Skeletal muscle satellite cell (primary cell): Measurements from ENCODE around the gene FCGBP.
"Not testable (repeated sequence)": the region's sequence is repeated elsewhere in the genome, so short reads cannot be mapped to it uniquely, and the experiment has no call there.

Source experiments
- H3K27me3 ChIP-seq: 2 replicates; pipeline ENCODE4 v1.7.0; 2013; ENCODE audit warnings: low read length; ENCODE audit not compliant: control insufficient read depth, insufficient read depth
- H3K36me3 ChIP-seq: 2 replicates; pipeline ENCODE4 v1.7.0; 2013; ENCODE audit warnings: mild to moderate bottlenecking, control low read depth, low read length; ENCODE audit not compliant: insufficient read depth
- H3K4me1 ChIP-seq: 2 replicates; pipeline ENCODE4 v1.7.0; 2013; ENCODE audit warnings: low read length; ENCODE audit not compliant: control insufficient read depth, insufficient read depth
- H3K4me2 ChIP-seq: 2 replicates; pipeline ENCODE4 v1.7.0; 2013; ENCODE audit warnings: mild to moderate bottlenecking, low read length
- H3K4me3 ChIP-seq: 2 replicates; pipeline ENCODE4 v1.7.0; 2013; ENCODE audit warnings: low read length
- H3K9ac ChIP-seq: 2 replicates; pipeline ENCODE4 v1.7.0; 2013; ENCODE audit warnings: mild to moderate bottlenecking, low read depth, low read length, moderate library complexity
- H3K9me3 ChIP-seq: replicated peaks from 2 replicates; pipeline ENCODE4 v1.7.0; 2013; ENCODE audit warnings: mild to moderate bottlenecking, control low read depth, low read length

Gene FCGBP

DNA sequence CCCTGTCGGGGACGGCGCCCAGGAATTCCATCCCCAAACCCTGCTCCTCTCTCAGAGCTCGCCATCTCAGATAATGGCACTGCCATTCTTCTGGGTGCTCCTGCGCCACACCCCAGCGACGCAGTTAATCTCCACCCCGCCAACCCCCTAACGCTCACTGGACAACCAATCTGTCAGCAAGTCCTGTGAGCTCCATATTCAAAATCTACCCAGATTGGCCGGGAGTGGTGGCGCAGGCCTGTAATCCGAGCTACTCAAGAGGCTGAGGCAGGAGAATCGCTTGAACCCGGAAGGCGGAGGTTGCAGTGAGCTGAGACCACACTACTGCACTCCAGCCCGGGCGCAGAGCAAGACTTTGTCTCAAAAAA is 18.6 kb downstream of the FCGBP start:
- Histone ChIP-seq H3K9ac (no peak overlapping the region), H3K27me3 (no peaks in the 10 kb centered on the region), H3K4me1 (no peaks in the 10 kb centered on the region), H3K4me2 (no peak overlapping the region), H3K9me3 (no peaks in the 10 kb centered on the region), H3K36me3 (no peaks in the 10 kb centered on the region), H3K4me3 (no peak overlapping the region)

GRCh38 chr19:39915101-39915847 is 19.2 kb downstream of the FCGBP start:
- H3K4me3 ChIP-seq, result no peak overlapping the region
- H3K27me3 ChIP-seq, result no peaks in the 10 kb centered on the region
- H3K36me3 ChIP-seq, result no peaks in the 10 kb centered on the region
- no peak overlapping the region for H3K9ac ChIP-seq
- H3K4me1 ChIP-seq, result no peaks in the 10 kb centered on the region
- H3K9me3 ChIP-seq, result no peaks in the 10 kb centered on the region
- no peak overlapping the region for H3K4me2 ChIP-seq

DNA sequence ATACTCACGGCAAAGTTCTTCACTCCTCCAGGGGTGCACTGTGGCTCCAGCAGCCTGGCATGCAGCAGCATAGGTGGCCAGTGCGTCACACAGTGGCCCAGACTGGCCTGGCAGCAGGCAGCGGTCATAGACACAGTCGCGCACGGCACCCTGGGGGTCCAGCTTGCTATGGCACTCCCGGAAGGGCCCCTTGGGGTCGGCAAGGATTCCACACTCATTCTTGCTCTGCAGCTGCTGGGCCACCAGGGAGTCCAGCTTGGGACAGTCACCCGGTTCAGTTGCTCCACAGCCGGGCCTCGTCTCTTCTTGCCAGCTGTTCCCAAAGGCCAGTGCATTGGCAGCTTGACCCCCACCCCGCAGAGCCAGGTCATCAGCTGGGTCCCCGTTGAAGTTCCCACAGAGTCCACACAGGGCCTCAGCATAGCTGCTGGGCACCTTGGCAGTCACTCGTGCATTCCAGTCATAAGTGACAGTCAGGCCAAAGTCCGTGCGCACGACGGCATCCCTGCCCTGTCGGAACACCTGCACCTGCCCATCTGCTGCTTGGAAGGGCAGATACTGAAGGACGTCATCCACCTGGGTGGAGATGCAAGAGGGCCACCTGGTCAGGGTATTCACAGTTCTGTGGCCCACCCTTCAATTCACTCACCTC is 20.6 kb downstream of the FCGBP start:
- H3K27me3 ChIP-seq, result no peaks in the 10 kb centered on the region
- H3K4me2 ChIP-seq, result no peak overlapping the region
- H3K9me3 ChIP-seq, result no peaks in the 10 kb centered on the region
- no peaks in the 10 kb centered on the region for H3K36me3 ChIP-seq
- no peak overlapping the region for H3K9ac ChIP-seq
- H3K4me1 ChIP-seq, result no peaks in the 10 kb centered on the region
- H3K4me3 ChIP-seq, result no peak overlapping the region

DNA sequence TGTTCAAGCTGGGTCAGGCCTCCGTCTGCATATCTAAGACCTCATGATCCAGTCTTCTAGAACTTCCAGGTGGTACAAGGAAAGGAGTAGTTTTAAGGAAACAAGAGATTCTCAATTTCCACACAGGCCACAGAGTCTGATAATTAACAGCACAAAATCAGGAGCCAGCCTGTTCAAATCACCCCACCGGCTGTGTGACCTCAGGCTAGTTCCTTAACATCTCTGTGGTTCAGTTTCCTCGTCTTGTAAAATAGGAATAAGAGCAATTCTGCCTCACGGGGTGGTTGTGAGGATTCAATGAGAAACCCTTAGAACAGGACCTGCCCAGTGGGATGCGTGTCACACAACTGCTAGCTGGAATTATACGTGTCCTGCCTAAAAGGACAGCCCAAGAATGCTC is 25.6 kb downstream of the FCGBP start:
- no peak overlapping the region for H3K9ac ChIP-seq
- H3K36me3 ChIP-seq, result no peaks in the 10 kb centered on the region
- no peaks in the 10 kb centered on the region for H3K9me3 ChIP-seq
- no peak overlapping the region for H3K4me2 ChIP-seq
- no peaks in the 10 kb centered on the region for H3K27me3 ChIP-seq
- no peaks in the 10 kb centered on the region for H3K4me1 ChIP-seq
- no peak overlapping the region for H3K4me3 ChIP-seq

- H3K4me1 ChIP-seq, result no peaks in the 10 kb centered on the region
- no peaks in the 10 kb centered on the region for H3K36me3 ChIP-seq
- H3K4me2 ChIP-seq, result no peak overlapping the region
- no peak overlapping the region for H3K4me3 ChIP-seq
- no peak overlapping the region for H3K9ac ChIP-seq
- H3K27me3 ChIP-seq, result no peaks in the 10 kb centered on the region
- no peaks in the 10 kb centered on the region for H3K9me3 ChIP-seq
Measured at GRCh38 chr19:39906820-39907611, 27.4 kb downstream of the FCGBP start.

DNA sequence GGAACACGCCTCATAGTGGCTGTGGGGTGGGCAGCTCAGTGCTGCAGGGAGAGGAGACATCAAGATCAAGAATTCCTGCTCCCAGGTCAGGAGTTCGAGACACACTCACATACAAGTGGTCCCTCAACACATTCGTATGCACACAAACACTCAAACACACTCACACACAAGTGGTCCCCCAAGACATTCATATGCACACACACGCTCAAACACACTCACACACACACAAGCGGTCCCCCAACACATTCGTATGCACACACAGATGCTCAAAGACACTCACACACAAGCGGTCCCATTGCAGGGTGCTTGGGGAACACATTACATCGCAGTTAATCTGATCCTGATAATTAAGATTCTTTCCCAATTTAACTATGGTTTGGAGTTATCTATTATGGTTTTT is 28.2 kb downstream of the FCGBP start:
- Histone ChIP-seq H3K36me3 (no peaks in the 10 kb centered on the region), H3K4me1 (no peaks in the 10 kb centered on the region), H3K9ac (no peak overlapping the region), H3K27me3 (no peaks in the 10 kb centered on the region), H3K4me3 (no peak overlapping the region), H3K4me2 (no peak overlapping the region), H3K9me3 (no peaks in the 10 kb centered on the region)

DNA sequence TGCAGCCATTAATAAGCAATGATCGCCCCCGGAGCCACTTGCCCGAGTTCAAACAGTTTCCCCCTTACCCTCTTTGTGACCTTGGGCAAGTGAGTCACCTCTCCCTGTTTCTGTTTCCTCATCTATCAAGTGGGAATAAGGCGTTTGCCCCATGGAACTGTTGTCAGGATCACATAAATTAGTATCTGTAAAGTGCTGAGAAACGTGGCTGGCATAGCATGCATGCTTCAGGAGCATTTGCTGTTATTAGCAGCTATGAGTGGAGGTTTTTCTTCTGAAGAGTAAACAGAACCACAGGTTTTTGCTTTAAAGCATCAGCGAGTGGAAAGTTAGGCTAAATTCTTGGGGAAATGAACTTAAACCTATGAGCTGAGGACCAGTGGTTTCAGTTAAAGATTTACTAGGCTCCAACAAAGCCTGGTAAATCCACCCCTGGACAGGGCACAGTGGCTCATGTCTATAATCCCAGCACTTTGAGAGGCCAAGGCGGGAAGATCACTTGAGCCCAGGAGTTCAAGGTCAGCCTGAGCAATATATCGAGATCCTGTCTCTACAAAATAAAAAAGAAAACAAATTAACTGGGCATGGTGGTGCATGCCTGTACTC is 30.8 kb downstream of the FCGBP start:
- not testable (repeated sequence) for H3K4me2 ChIP-seq, H3K4me3 ChIP-seq, H3K36me3 ChIP-seq, H3K4me1 ChIP-seq, H3K27me3 ChIP-seq, H3K9me3 ChIP-seq, H3K9ac ChIP-seq

GRCh38 chr19:39902326-39902725 is 32.1 kb downstream of the FCGBP start:
- not testable (repeated sequence) for H3K27me3 ChIP-seq, H3K4me2 ChIP-seq, H3K36me3 ChIP-seq, H3K9ac ChIP-seq, H3K9me3 ChIP-seq, H3K4me1 ChIP-seq, H3K4me3 ChIP-seq

DNA sequence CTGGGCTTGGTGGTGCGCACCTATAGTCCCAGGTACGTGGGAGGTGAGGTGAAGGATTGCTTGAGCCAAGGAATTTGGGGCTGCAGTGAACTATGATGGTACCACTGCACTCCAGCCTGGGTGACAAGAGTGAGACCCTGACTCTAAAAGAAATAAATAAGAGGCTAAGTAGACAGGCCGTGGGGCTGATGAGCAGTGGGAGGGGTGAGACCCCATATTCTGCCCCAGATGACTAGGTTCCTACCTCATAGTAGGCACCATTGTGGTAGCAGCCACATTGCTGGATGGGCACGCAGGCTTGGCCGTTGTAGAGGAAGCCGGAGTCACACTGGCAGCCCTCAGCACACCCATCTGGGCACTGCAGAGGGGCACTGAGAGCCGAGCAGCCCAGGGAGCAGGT is 32.8 kb downstream of the FCGBP start:
- H3K27me3 ChIP-seq, H3K9ac ChIP-seq, H3K4me1 ChIP-seq: not testable (repeated sequence)

GRCh38 chr19:39898858-39899257 is 35.6 kb downstream of the FCGBP start:
- H3K9me3 ChIP-seq, H3K4me2 ChIP-seq, H3K36me3 ChIP-seq, H3K4me3 ChIP-seq, H3K9ac ChIP-seq, H3K4me1 ChIP-seq, H3K27me3 ChIP-seq: not testable (repeated sequence)

More for the DNA sequence above, 32.8 kb downstream of the FCGBP start:
- not testable (repeated sequence) for H3K9me3 ChIP-seq, H3K4me3 ChIP-seq, H3K36me3 ChIP-seq, H3K4me2 ChIP-seq

DNA sequence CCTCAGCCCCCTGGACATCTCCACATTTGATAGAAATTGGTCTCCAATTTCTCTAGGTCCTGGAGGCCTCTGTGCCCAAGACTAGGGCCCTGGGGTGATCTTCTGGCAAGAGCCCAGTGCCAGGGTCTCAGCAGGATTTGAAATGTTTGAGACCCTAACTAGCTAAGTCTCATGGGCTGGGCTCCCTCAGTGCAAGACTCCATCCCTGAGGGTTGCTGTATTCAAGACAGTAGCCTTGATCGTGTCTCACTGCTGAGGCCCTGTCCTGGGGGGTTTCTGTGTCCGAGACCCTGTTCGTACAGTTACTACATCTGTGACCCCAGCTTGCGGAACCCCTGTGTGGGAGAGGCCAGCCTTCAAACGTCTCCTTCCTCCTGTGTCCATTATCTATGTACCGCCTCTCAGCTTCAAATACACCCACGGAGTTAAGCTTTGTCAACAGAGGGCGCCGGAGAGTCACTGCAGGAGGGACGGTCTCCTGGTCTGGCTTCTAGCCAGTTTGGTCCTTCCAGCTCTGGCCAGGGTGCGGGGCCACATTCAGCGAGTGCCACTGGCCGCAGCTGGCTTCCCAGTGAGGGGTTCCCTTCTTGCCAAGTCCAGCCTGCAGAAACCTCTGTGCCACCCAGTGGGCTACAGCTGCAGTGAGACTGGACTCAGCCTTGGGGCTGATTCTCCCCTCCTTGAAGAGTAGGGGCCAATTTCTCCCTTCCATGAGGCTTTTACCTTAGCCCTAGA is 36.8 kb downstream of the FCGBP start:
- not testable (repeated sequence) for H3K36me3 ChIP-seq, H3K9me3 ChIP-seq, H3K4me3 ChIP-seq, H3K4me2 ChIP-seq, H3K27me3 ChIP-seq, H3K4me1 ChIP-seq, H3K9ac ChIP-seq
